Heart left ventricle (tissue), 13 donors: Measurements from ENCODE around the gene MATR3.

Experiments
- CTCF ChIP-seq, 12 donors: fragments of 200-600 bp; sonication (generic) in 4 of 12; IDR thresholded peaks; one replicate each; pipeline versions ENCODE4 v1.5.0 to v1.8.0; 2018 to 2022; ENCODE audit warnings: antibody characterized with exemption in 12 of 12, mild to moderate bottlenecking in 5 of 12
- POLR2A ChIP-seq, 2 donors: fragments of 450-650 bp; IDR thresholded peaks; one replicate each; pipeline ENCODE4 v1.6.1; 2017; ENCODE audit warnings: antibody characterized with exemption in 2 of 2, mild to moderate bottlenecking in 2 of 2, moderate library complexity in 2 of 2
- donor health status: ischemic (EF 13 %, LVEDD 7.1; RV severe dilation, severe dysfunction).
- donor health status: DM: no; HTN: yes; CAD: no.
- donor health status: DM: no; HTN: no; CAD: no.
- donor health status: ischemic (EF 25% LVEDD 6.9; RV normal size, moderate dysfunction).
- donor health status: ischemic (EF 25% LVEDD 5.7; RV mildly dilated, moderate dysfunction).
- donor health status: ischemic (EF 35%, LVEDD 5.7; RV mildly dilated, moderate dysfunction).
- donor health status: nonischemic (EF 11% LVEDD 7.7; RV severe dilation, severe dysfunction).
- donor health status: DM: yes; HTN: yes; CAD: no.
- donor health status: PGD.
- donor health status: ischemic (EF 29% LVEDD 5.4; RV normal size, mild dysfunction).
- donor health status: nonischemic (EF 23%, LVEDD 6.1; RV moderate dilation, normal function).

- TF ChIP-seq CTCF (IDR thresholded peaks at IDR 0.05) (no peak), POLR2A (IDR thresholded peaks at IDR 0.05) (no peak)
These were observed 81.4 kb downstream of the MATR3 start for GRCh38 chr5:139374909-139375308.
